Muscle of leg (tissue), 11 donors: ENCODE data around the gene NUP155. TPM values are rescaled to one million over a fixed set of nuclear protein-coding genes. Genes with fewer than 3 reads are reported as not detected.
A peak's percentile ranks its signal among the peaks of the same experiment; 100 is the strongest.
"Not testable (repeated sequence)": the region's sequence is repeated elsewhere in the genome, so short reads cannot be mapped to it uniquely, and the experiment has no call there.

Experiments used
- DNase-seq: peaks from one replicate; pipeline ENCODE4 v3.0.0; 2013
- H3K27ac ChIP-seq: one replicate; pipeline ENCODE4 v1.5.1; 2013; ENCODE audit warnings: mild to moderate bottlenecking, low read length, control low read depth
- H3K27me3 ChIP-seq: one replicate; pipeline ENCODE4 v1.6.1; 2013; ENCODE audit warnings: low read length; ENCODE audit not compliant: control insufficient read depth, insufficient read depth
- H3K36me3 ChIP-seq: one replicate; pipeline ENCODE4 v1.6.1; 2013; ENCODE audit warnings: low read length; ENCODE audit not compliant: control insufficient read depth, insufficient read depth
- H3K4me1 ChIP-seq: one replicate; pipeline ENCODE4 v1.6.1; 2013; ENCODE audit warnings: low read length; ENCODE audit not compliant: control insufficient read depth, insufficient read depth
- H3K4me3 ChIP-seq: one replicate; pipeline ENCODE4 v1.5.1; 2013; ENCODE audit warnings: low read length, control low read depth
- H3K9me3 ChIP-seq: replicated peaks from 2 replicates; pipeline ENCODE4 v1.6.1; 2013; ENCODE audit warnings: low read depth, low read length; ENCODE audit not compliant: control insufficient read depth
- WGBS: methylation state at CpG from one replicate; pipeline ENCODE4 v1.1.5; 2013; ENCODE audit warnings: missing lambda C conversion rate; ENCODE audit not compliant: insufficient coverage; 5-methylcytosine and 5-hydroxymethylcytosine counted together
- polyA plus RNA-seq, 8 donors: library from polyadenylated mRNA; unstranded; fragments of 120-200 nt; gene quantifications; one replicate each; pipeline versions ENCODE4 v1.2.1 to v1.2.3, GENCODE V29; 2013; ENCODE audit warnings: inconsistent platforms in 1 of 8, low replicate concordance in 1 of 8; ENCODE audit not compliant: insufficient read length in 8 of 8, insufficient read depth in 1 of 8
- total RNA-seq: library from RNA; stranded (reverse); fragments of 120-200 nt; gene quantifications from one replicate; pipeline ENCODE4 v1.2.4, GENCODE V29; 2013

The NUP155 gene
- total and polyA plus RNA-seq, 9 donors = 12.4 to 24.4 (median 16.5) TPM

GRCh38 chr5:37304888-37305287 lies 66.0 kb downstream of the NUP155 start:
- no CpG with 5 or more reads among the region's 2 CpGs for WGBS
- DNase-seq = no peak
- Histone ChIP-seq H3K4me3 (no peak overlapping the region), H3K36me3 (peaks cover 59% of the 10 kb centered on the region), H3K4me1 (no peaks in the 10 kb centered on the region), H3K9me3 (no peaks in the 10 kb centered on the region), H3K27ac (no peak overlapping the region), H3K27me3 (no peaks in the 10 kb centered on the region)

- no CpG with 5 or more reads among the region's 7 CpGs for WGBS
- not testable (repeated sequence) for H3K27me3 ChIP-seq
- H3K36me3 ChIP-seq = peaks cover 27% of the 10 kb centered on the region
These were observed 74.6 kb downstream of the NUP155 start for GRCh38 chr5:37296313-37296712.

GRCh38 chr5:37283214-37283820 lies 87.6 kb downstream of the NUP155 start:
- 95% methylated on average over 4 of the region's 5 CpGs for WGBS
- no peak overlapping the region for H3K4me3 ChIP-seq

More at GRCh38 chr5:37296313-37296712, 74.6 kb downstream of the NUP155 start:
- not testable (repeated sequence) for H3K4me1 ChIP-seq, H3K9me3 ChIP-seq, H3K4me3 ChIP-seq, H3K27ac ChIP-seq, DNase-seq

GRCh38 chr5:37275511-37275910 lies 95.4 kb downstream of the NUP155 start:
- Histone ChIP-seq H3K27me3 (no peaks in the 10 kb centered on the region), H3K27ac (no peak overlapping the region), H3K9me3 (peaks cover 6% of the 10 kb centered on the region), H3K4me3 (no peak overlapping the region), H3K36me3 (no peaks in the 10 kb centered on the region), H3K4me1 (peaks cover 3% of the 10 kb centered on the region)
- DNase-seq = no peak
- no CpG with 5 or more reads among the region's 2 CpGs for WGBS

More at GRCh38 chr5:37283214-37283820, 87.6 kb downstream of the NUP155 start:
- Histone ChIP-seq H3K27ac (no peak overlapping the region), H3K36me3 (no peaks in the 10 kb centered on the region), H3K27me3 (no peaks in the 10 kb centered on the region), H3K9me3 (peaks cover 11% of the 10 kb centered on the region), H3K4me1 (no peaks in the 10 kb centered on the region)
- no peak for DNase-seq

- no peak for DNase-seq
- Histone ChIP-seq H3K9me3 (peaks cover 3% of the 10 kb centered on the region), H3K27ac (no peak overlapping the region), H3K4me1 (peaks cover 3% of the 10 kb centered on the region), H3K27me3 (no peaks in the 10 kb centered on the region), H3K36me3 (no peaks in the 10 kb centered on the region), H3K4me3 (no peak overlapping the region)
- WGBS = no CpG with 5 or more reads among the region's 1 CpG
These were observed 98.4 kb downstream of the NUP155 start for GRCh38 chr5:37272511-37272910.

GRCh38 chr5:37268100-37268499 lies 102.8 kb downstream of the NUP155 start:
- not testable (repeated sequence) for H3K4me1 ChIP-seq, H3K27ac ChIP-seq, H3K9me3 ChIP-seq, H3K36me3 ChIP-seq, H3K27me3 ChIP-seq, H3K4me3 ChIP-seq, DNase-seq

- Histone ChIP-seq H3K36me3 (no peaks in the 10 kb centered on the region), H3K4me3 (no peak overlapping the region), H3K4me1 (no peaks in the 10 kb centered on the region), H3K27me3 (no peaks in the 10 kb centered on the region), H3K27ac (no peak overlapping the region), H3K9me3 (peaks cover 9% of the 10 kb centered on the region)
- WGBS = no CpG with 5 or more reads among the region's 4 CpGs
- no peak for DNase-seq
These were observed 115.0 kb downstream of the NUP155 start for GRCh38 chr5:37255774-37256358.

- no CpG with 5 or more reads among the region's 1 CpG for WGBS
- H3K4me3 ChIP-seq = no peak overlapping the region
- H3K4me1 ChIP-seq = no peaks in the 10 kb centered on the region
- H3K27me3 ChIP-seq = no peaks in the 10 kb centered on the region
- H3K9me3 ChIP-seq = peaks cover 9% of the 10 kb centered on the region
- no peaks in the 10 kb centered on the region for H3K36me3 ChIP-seq
- no peak for DNase-seq
- no peak overlapping the region for H3K27ac ChIP-seq
These were observed 116.3 kb downstream of the NUP155 start for GRCh38 chr5:37254581-37254980.

- peaks cover 9% of the 10 kb centered on the region for H3K9me3 ChIP-seq
- no peak overlapping the region for H3K4me3 ChIP-seq
- DNase-seq = no peak
- H3K27ac ChIP-seq = no peak overlapping the region
- H3K4me1 ChIP-seq = peaks cover 7% of the 10 kb centered on the region
- H3K36me3 ChIP-seq = no peaks in the 10 kb centered on the region
- no peaks in the 10 kb centered on the region for H3K27me3 ChIP-seq
These were observed 119.2 kb downstream of the NUP155 start for GRCh38 chr5:37251665-37252064.

GRCh38 chr5:37249815-37250164 lies 121.1 kb downstream of the NUP155 start:
- H3K4me1 ChIP-seq = peaks cover 7% of the 10 kb centered on the region

More at GRCh38 chr5:37249815-37250164, 121.1 kb downstream of the NUP155 start:
- H3K36me3 ChIP-seq = no peaks in the 10 kb centered on the region
- no peaks in the 10 kb centered on the region for H3K27me3 ChIP-seq
- WGBS = 35% methylated on average over 6 of the region's 10 CpGs
- peaks cover 9% of the 10 kb centered on the region for H3K9me3 ChIP-seq
- peak overlapping the region; percentile 99 for H3K27ac ChIP-seq
- no peak for DNase-seq
- peak overlapping the region; percentile 94 for H3K4me3 ChIP-seq
